Measurements from ENCODE around the gene CHCHD4.
"Not testable (repeated sequence)": the region's sequence is repeated elsewhere in the genome, so short reads cannot be mapped to it uniquely, and the experiment has no call there.

The CHCHD4 gene

DNA sequence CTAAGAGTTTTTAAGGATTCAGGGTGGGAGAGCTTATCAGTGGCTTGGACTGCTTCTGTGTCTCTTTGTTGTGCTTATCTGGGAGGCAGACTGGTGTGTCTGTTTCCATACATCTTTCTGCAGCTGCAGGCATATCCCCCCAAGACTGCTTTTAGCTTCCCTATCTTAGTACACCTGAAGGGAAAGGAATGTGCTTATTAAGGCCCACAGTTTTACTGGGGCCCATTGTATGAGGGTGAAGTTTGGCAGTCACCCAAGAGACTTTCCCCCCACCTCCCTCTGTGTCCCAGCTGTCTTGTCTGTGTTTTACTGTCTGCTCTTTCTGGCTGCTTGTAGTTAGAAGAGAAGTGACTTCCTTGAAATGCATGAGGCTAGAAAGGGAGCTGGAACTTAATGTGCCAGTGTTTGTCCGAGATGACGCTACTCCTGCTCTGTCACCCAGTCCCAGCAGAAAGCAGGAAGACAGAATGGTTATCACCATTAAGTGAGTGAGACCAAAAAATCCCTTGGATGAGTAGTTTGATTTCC is 3.7 kb downstream of the CHCHD4 start:
- not testable (repeated sequence) for H3K4me3 ChIP-seq (ENCODE audit: low read depth, low read length)

DNA sequence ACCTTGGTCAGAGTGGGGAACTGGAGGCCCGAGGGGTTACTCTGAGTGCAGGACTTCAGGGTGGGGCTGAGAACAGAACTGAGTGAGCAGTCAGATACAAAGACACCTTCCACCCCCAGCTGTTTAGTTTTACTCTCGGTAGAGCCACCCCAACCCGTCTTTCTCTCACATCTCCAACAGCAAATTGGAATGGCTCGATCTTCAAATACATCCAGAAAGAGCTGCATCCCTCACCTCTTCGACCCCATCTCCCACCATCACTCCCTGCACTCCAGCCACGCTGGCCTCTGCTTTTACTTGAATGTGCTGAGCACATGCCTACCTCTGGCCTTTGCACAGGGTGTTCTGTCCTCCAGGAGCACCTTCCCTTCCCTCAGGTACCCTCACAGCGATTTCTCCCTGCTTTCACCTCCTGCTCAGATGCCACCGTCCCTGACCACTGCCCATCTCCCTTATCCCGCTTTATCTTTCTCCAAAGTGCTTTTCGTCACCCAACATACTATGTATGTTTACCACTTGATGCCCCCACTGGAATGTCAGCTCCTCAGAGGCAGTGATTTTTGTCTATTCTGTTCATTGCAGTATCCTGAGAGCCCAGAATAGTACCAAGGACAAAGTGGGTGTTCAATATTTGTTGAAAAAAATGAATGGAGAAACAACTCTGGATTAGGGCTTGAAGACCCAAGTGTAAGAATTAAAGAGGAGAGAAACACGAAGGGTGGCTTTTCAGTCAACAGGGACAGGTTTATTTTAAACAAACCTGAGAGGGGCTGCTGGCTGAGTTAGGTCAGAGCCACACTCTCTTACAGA is 4.4 kb downstream of the CHCHD4 start:
- H3K4me3 ChIP-seq (ENCODE audit: low read depth, low read length) = no peak overlapping the region

DNA sequence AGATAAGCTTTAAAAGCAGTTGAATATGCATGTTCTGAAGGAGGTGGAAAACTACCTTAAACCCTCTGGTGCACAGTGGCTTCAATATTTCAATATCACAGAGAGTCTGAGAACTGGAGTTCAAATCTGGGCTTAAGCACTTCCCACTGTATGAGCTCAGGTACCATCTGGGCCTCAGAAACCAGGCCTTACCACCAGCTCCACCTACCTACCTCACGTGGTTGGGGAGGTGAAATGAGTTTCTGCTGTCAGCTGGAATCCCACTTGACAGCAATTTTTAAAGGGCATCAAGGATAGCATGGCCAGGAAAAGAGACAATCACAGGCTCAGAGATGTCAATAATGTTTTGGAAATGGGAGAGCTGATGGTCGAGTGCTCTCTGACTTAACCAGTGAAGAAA is 5.0 kb downstream of the CHCHD4 start:
- H3K4me3 ChIP-seq (ENCODE audit: low read depth, low read length) = no peak overlapping the region

DNA sequence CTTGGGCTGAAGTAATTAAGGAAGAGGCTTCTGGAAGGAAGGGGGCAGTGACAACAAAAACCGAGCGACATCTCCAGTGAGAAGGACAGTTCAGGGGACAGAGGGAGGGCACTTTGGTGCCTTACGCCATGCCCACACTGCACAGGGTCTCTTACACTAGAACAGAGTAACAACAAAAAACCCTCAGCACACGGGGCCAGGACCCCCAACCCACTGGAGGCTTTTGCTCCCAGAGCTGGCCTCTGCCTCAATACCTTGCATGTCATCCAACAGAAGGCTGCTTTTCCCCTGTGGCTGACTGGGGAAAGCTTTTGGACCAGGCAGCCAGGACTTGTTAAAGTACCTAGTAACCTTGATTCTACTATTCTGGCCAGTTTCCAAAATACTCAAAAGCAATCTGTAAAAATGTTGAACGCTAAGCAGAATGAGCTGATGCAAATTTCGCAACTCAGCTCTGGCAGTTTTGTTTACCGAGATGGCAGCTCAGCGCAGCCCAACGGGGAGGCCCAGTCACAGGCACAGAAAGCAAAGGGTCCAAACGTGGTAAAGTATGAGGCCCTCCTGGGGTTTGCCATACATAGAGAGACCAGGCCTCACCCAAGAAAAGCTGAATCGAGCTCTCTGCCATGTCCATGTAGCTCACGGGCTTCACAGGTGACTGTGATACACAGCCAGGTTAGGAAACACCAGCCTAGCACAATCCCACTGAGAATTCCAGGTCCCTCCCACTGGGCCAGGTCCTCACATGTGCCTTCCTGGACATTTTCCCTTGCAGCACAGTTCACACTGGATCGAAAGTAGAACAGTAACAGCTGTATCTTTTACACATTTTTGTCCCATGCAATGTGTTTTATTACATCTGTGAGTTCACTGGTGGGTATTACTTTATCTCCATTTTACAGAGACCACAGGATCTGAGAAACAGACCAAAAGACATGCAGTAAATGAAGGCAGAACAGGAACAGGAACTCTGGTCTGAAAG is 6.0 kb downstream of the CHCHD4 start:
- no peak overlapping the region for H3K4me3 ChIP-seq (ENCODE audit: low read depth, low read length)

DNA sequence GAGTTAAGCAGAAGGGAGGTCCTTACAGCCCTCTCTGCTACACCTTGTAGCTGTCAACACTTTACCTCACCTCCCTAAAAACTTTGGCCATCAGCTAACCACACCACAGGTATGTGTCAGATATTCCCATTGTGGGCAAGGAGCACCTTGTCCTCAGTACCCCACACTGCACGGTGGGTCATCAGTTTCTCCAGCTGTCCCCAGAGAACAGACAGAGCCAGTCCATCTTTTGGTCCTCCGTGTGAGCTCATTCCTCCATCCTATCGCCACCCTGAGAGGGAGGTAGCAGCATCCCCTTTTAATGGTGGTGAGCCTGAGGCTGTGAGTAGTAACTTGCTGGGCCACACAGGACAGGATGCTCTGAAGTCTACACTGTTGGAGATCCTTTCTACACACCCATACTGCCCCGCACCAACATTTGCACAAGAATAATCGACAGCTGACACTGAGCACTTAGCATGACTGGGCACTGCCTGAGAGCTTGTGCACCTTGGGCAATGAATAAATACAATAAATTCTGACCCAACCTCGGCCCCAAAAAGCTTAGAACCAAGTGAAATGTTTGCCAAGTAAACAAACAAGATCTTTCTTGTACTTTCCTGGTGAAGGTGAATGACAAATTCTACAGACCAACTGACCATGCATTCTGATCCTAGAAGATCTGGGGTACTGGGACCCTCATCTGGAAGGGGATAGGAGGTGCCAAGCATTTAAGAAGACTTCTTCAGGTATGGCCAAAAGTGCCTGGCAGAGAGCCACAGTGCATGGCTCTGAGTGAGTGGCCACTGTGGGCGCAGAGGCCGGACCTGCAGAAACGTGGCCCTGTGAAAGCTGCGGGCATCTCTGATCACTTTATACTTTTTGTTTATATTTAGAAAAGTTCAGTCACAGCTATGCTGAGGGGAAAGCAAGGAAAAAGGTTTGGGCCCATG is 6.9 kb downstream of the CHCHD4 start:
- no peak overlapping the region for H3K4me3 ChIP-seq (ENCODE audit: low read depth, low read length)

DNA sequence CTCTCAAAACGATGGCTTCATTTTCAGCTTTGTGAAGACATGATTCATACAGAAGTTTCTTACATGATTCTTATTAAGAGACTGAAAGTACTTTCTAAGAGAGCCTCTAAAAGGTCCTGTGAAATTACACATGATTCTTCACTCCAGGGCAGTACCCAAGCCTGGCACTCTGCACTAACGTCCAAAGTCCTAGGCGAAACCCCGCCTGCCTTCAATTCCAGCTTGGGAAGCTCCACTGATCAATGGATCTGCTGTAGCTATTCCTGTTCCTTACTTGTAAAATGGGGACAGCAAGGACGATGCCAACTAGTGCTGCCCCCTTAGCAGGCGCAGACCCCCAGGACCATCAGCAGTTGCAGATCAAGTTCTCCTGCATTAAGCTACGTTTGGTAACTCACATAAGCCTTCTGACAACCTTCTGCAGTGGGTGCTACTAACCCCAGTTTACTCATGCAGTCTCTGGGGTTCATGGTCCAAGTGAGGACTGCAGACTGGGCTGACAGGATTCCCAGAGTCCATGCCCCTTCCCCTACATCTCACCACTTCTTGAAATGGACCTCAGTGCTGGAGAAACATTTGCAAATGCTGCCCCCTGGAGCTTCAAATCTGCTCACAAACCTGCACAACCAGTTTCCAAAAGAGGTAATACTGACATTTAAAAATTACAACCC is 10.6 kb downstream of the CHCHD4 start:
- no peak overlapping the region for H3K4me3 ChIP-seq (ENCODE audit: low read depth, low read length)

DNA sequence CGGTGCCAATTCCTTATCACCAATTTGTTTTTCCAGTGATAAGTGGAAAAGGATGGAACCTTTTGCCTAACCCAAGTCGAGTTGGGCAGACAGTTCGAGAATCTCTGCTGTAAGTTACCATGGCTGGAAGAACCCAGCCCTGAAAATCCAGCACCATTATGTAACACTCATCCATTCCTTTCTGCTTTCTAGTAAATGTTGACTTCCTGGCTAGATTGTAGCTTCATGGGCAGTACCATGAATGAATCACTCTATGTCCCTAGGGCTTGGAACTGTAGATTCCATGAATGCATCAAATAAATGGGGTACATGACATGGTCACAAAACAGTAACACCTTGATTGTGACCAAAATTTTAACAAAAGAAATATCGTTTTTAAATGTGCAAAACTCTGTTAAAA is 14.0 kb downstream of the CHCHD4 start:
- no peak overlapping the region for H3K4me3 ChIP-seq (ENCODE audit: low read depth, low read length)

DNA sequence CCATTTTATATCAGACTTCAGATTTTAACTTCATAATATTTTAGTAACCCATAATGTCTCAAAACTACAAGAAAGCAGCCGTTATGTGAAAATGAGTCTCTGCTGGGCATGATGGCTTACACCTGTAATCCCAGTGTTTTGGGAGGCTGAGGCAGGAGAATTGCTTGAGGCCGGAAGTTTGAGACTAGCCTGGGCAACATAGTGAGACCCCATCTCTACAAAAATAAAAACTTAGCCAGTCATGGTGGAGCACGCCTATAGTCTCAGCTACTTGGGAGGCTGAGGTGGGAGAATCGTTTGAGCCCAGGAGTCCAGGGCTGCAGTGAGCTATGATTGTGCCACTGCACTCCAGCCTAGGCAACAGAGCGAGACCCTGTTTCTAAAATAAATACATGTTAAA is 14.8 kb downstream of the CHCHD4 start:
- H3K4me3 ChIP-seq (ENCODE audit: low read depth, low read length) = not testable (repeated sequence)

DNA sequence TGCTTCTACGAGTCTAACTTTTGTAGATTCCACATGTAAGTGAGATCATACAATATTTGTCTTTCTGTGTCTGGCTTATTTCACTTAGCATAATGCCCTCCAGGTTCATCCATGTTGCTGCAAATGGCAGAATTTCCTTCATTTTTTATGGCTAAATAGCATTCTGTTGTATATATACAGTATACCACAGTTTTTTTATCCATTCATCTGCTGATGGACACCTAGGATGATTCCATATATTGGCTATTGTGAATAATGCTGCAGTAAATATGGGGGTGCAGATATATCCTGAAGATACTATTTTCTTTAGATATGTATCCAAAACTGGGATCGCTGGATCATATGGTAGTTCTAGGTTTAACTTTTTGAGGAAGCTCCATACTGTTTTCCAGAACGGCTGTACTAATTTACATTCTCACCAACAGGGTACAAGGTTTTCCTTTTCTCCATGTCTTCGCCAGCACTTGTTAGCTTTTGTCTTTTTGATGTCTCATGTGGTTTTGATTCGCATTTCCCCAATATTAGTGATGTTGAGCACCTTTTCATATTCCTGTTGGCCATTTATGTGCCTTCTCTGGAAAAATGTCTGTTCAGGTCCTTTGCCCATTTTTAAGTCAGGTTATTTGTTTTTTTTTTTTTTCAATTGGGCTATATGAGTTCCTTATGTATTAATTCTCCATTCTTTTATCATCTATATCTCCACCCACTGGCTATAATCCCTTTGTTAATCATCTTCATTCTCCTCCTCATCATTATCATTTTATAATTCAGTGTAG is 26.9 kb downstream of the CHCHD4 start:
- no peak overlapping the region for H3K4me3 ChIP-seq (ENCODE audit: low read depth, low read length)

DNA sequence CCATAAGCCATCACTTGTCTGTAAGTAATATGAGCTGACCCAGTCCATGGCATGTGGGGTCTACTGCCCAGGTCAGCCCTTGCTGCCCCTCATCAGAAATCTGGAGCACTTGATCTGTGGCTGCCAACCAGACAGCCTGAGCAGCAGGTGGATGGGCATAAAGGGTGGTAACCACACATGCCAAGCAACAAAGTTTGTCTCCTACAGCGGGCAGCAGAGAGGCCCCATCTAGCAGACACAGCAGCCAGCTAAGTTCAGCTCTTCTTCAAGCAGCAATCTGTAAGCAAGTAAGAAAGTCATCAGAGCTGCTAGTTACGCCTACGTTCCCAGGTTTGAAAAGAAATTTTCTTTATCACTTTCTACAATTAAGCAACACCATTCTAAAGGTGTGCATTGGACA is 27.9 kb downstream of the CHCHD4 start:
- H3K4me3 ChIP-seq (ENCODE audit: low read depth, low read length) = no peak overlapping the region

DNA sequence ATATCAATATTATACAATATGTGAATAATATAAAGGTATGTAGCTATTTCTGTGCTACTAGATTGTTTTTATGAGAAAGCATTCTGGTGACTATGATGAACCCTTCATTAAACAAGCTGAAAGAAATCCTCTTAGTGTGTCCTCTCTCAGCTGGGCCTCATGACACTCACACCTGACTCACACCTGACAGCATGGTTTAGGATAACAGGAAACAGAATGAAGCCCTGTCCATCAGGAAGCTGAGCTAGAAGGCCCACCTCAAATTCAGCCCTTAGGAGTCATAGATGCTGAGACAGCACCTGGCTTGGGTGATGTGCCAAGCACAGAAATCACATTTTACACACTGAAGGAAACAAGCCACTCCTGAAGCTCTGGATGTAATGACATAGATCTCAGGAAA is 30.8 kb downstream of the CHCHD4 start:
- no peak overlapping the region for H3K4me3 ChIP-seq (ENCODE audit: low read depth, low read length)

DNA sequence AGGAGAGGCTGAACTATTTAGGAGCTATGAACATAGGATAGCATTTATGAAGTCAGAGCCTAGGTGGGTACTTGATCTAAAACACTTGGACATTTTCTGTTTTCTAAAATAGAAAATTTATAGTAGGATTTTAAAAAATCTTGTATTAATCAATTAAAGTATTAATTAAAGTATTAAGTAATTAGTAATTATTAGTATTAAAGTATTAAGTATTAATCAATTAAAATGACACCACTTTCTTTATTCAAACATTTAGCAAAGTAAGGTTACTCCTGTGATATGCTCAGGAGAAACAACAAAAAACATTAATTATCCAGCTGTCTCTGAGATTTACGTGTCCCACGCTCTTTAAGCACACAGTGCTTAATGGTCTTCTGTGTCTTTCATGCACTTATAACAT is 32.2 kb downstream of the CHCHD4 start:
- no peak overlapping the region for H3K4me3 ChIP-seq (ENCODE audit: low read depth, low read length)

DNA sequence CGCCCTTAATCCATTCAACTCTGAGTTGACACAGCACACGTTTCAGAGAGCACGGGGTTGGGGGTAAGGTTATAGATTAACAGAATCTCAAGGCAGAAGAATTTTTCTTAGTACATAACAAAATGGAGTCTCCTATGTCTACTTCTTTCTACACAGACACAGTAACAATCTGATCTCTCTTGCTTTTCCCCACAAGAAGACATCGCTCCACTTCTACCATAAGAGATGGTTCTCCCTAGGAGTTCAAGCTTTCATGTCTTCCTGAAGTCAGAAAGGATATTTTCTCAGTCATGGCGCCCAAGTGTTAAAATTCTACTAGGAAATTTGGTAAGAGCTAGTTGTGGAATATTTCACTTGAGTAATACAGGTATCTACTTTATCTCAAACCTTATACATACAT is 32.7 kb downstream of the CHCHD4 start:
- not testable (repeated sequence) for H3K4me3 ChIP-seq (ENCODE audit: low read depth, low read length)

DNA sequence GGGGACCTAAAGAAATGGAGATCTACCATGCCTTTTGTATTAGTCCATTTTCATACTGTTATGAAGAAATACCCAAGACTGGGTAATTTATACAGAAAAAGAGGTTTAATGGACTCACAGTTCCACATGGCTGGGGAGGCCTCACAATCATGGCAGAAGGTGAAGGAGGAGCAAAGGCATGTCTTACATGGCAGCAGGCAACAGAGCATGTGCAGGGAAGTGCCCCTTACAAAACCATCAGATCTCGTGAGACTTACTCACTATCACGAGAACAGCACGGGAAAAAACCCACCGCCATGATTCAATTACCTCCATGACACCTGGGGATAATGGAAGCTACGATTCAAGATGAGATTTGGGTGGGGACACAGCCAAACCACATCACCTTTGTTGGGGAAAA is 37.2 kb downstream of the CHCHD4 start:
- H3K4me3 ChIP-seq (ENCODE audit: low read depth, low read length) = not testable (repeated sequence)

DNA sequence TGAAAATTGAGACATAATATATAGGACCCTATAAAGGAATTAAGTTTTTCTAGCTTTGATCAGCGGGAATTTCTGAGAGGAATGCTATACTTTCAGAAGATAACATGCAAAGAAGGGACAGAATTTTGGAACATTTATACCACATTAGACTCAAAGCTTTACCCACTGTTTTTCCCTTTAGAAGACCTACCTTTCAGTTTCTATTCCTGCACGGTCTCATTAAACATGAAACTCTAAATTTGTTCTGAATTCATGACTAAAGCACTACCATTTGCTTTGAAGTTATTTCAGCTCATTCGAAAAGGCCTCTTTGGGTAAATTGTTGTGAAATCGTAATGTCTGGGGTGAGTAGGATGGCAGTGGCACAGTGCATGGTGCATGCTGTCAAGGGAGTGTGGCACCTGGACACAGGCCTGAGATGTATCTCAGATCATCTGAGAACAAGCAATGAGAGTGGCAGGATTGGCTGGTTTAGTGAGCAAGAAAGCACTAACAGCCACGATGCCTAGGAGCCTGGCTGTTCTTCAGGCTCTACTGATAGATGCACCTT is 42.5 kb downstream of the CHCHD4 start:
- no peak overlapping the region for H3K4me3 ChIP-seq (ENCODE audit: low read depth, low read length)

DNA sequence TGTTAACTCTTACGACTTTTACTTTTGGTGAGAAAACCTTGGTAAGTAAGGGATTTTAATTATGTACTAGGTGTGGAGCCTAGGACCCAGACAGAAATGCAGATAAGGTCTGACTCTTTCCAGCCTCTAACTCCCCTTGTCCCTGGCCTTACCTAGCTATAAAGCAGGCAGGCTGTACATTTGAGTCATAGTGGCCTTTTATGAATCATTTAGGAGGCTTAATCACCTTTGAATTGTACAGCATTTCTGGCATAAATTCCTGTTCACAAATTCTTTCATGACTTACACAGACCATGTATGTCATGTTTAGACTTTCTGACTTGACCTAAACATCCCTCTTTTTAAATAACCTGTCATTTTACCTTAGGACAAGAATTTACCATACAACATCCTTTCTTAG is 47.4 kb downstream of the CHCHD4 start:
- no peak overlapping the region for H3K4me3 ChIP-seq (ENCODE audit: low read depth, low read length)

DNA sequence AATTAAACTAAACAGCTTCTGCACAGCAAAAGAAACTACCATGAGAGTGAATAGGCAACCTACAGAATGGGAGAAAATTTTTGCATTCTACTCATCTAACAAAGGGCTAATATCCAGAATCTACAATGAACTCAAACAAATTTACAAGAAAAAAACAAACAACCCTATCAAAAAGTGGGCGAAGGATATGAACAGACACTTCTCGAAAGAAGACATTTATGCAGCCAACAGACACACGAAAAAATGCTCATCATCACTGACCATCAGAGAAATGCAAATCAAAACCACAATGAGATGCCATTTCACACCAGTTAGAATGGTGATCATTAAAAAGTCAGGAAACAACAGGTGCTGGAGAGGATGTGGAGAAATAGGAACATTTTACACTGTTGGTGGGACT is 49.4 kb downstream of the CHCHD4 start:
- H3K4me3 ChIP-seq (ENCODE audit: low read depth, low read length) = not testable (repeated sequence)

DNA sequence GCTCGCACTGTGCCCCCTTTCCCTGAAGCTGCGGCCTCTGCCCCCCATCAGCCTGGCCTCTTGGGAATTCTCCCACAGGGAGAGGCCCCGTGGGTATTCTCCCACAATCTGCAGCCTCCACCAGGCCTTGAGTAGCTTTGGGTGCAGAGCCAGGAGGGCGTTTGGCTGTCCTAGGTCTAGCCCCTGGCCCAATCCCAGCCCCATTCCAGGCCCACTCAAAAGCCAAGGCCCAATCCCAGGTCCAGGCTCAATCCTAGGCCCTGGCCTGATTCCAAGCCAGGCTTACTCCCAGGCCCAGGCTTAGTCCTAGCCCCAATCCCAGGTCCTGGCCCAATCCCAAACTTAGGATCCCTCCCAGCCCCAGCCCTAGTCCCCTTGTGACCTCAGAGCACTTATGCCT is 59.8 kb downstream of the CHCHD4 start:
- no peak overlapping the region for H3K4me3 ChIP-seq (ENCODE audit: low read depth, low read length)

DNA sequence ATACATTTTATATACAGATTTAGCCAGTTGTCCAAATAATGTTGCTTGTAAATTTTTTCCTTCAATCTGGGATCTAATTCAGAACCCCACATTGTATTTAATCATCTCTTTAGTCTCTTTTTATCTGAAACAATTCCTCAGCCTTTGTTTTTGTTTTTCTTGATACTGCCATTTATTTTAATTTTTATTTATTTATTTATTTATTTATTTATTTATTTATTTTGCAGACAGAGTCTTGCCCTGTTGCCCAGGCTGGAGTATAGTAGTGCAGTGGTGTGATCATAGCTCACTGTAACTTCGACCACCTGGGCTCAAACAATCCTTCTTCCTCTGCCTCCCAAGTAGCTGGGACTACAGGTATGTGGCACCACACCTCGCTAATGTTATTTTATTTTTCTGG is 61.5 kb downstream of the CHCHD4 start:
- no peak overlapping the region for H3K4me3 ChIP-seq (ENCODE audit: low read depth, low read length)

Measured in iPS-11a (cell line).